HepG2 (cell line): Measurements from ENCODE around the gene EIF4G2. TPM values are rescaled to one million over a fixed set of nuclear protein-coding genes. Genes with fewer than 3 reads are reported as not detected.

Experiments
- ATF7-NPFF ChIP-seq: sonication (generic); formaldehyde crosslinking; IDR thresholded peaks from 2 replicates; pipeline ENCODE4 v1.8.1; 2023; ENCODE audit warnings: mild to moderate bottlenecking, low read depth, missing genetic modification reagents, moderate library complexity
- CAMTA2 ChIP-seq: sonication (generic); formaldehyde crosslinking; IDR thresholded peaks from 2 replicates; pipeline ENCODE4 v1.4.0; 2020; ENCODE audit warnings: mild to moderate bottlenecking, missing genetic modification reagents, borderline replicate concordance
- CHD2 ChIP-seq: IDR thresholded peaks from 2 replicates; pipeline ENCODE4 v1.6.1; 2011; ENCODE audit warnings: low read depth, low read length, improper control_type of control experiment
- KDM5A ChIP-seq: fragments of 200-600 bp; sonication (generic); IDR thresholded peaks from 2 replicates; pipeline ENCODE4 v1.7.0; 2018; ENCODE audit warnings: antibody characterized with exemption, mild to moderate bottlenecking, low read length, borderline replicate concordance
- MEF2D ChIP-seq: sonication (generic); formaldehyde crosslinking; IDR thresholded peaks from 2 replicates; pipeline ENCODE4 v1.5.1; 2020; ENCODE audit warnings: mild to moderate bottlenecking, missing genetic modification reagents
- MTF2 ChIP-seq: sonication (generic); formaldehyde crosslinking; IDR thresholded peaks from 2 replicates; pipeline ENCODE4 v1.5.0; 2020; ENCODE audit warnings: missing genetic modification reagents, borderline replicate concordance
- NBN ChIP-seq: fragments of 450-650 bp; conservative IDR thresholded peaks from 2 replicates; pipeline ENCODE4 v1.6.1; 2017
- RXRA ChIP-seq: sonication (generic); formaldehyde crosslinking; IDR thresholded peaks from 2 replicates; pipeline ENCODE4 v1.5.1; 2020; ENCODE audit warnings: missing genetic modification reagents
- TBL1XR1 ChIP-seq: fragments of 150-350 bp; IDR thresholded peaks from 2 replicates; pipeline ENCODE4 v1.6.1; 2014; ENCODE audit warnings: borderline replicate concordance, low read length; ENCODE audit not compliant: partially characterized antibody
- TOE1 ChIP-seq: sonication (generic); formaldehyde crosslinking; IDR thresholded peaks from 2 replicates; pipeline ENCODE4 v1.4.0; 2020; ENCODE audit warnings: mild to moderate bottlenecking, missing genetic modification reagents
- YY1 ChIP-seq: IDR thresholded peaks from 2 replicates; pipeline ENCODE4 v1.6.1; 2011; ENCODE audit warnings: low read length, low read depth, moderate library complexity, mild to moderate bottlenecking; ENCODE audit not compliant: insufficient read depth, insufficient replicate concordance
- ZBTB1 ChIP-seq: sonication (generic); formaldehyde crosslinking; IDR thresholded peaks from 2 replicates; pipeline ENCODE4 v1.4.0; 2020; ENCODE audit warnings: missing genetic modification reagents, borderline replicate concordance
- ZNF274 ChIP-seq: sonication (generic); formaldehyde crosslinking; IDR thresholded peaks from 2 replicates; pipeline ENCODE4 v1.5.1; 2020; ENCODE audit warnings: mild to moderate bottlenecking, missing genetic modification reagents
- ZNF44 ChIP-seq: sonication (generic); formaldehyde crosslinking; IDR thresholded peaks from 2 replicates; pipeline ENCODE4 v1.5.1; 2020; ENCODE audit warnings: mild to moderate bottlenecking, missing genetic modification reagents
- ZNF558 ChIP-seq: sonication (generic); formaldehyde crosslinking; IDR thresholded peaks from 2 replicates; pipeline ENCODE4 v1.9.0; 2022; ENCODE audit warnings: mild to moderate bottlenecking, missing genetic modification reagents, borderline replicate concordance
- ZNF75D ChIP-seq: sonication (generic); formaldehyde crosslinking; IDR thresholded peaks from 2 replicates; pipeline ENCODE4 v1.8.1; 2023; ENCODE audit warnings: missing genetic modification reagents, mild to moderate bottlenecking, borderline replicate concordance
- ZNF790 ChIP-seq: sonication (generic); formaldehyde crosslinking; IDR thresholded peaks from 2 replicates; pipeline ENCODE4 v1.8.0; 2022; ENCODE audit warnings: missing genetic modification reagents, mild to moderate bottlenecking, borderline replicate concordance
- ZSCAN30 ChIP-seq: sonication (generic); formaldehyde crosslinking; IDR thresholded peaks from 2 replicates; pipeline ENCODE4 v1.5.0; 2020; ENCODE audit warnings: mild to moderate bottlenecking, missing genetic modification reagents
- polyA plus RNA-seq, 8 experiments: library from polyadenylated mRNA; depleted of rRNA in 3 of 8; stranded (reverse) in 7 of 8; unstranded in 1 of 8; fragments of >200 nt; fragmentation: Illumina TruSeq in 4 of 8; extraction: Trizol in 4 of 8; gene quantifications; 2 replicates each; pipeline versions ENCODE4 v1.2.1 to v1.2.3, GENCODE V29; 2011 to 2016; ENCODE audit warnings: low read depth in 4 of 8, missing spikeins in 1 of 8, mixed read lengths in 1 of 8; ENCODE audit not compliant: insufficient read depth in 1 of 8
- total RNA-seq, 5 experiments: library from RNA; depleted of rRNA; stranded (reverse); fragments of >200 nt; fragmentation: Illumina TruSeq; extraction: Trizol; gene quantifications; 2 replicates each; pipeline ENCODE4 v1.2.3, GENCODE V29; 2016; ENCODE audit warnings: low read depth in 1 of 5
- TF ChIP-seq, protein P1 (sequence below): sonication (generic); formaldehyde crosslinking; IDR thresholded peaks from 2 replicates; pipeline ENCODE4 v1.5.0; 2020; ENCODE audit warnings: mild to moderate bottlenecking, missing genetic modification reagents, moderate library complexity
- TF ChIP-seq, protein P2 (sequence below): sonication (generic); formaldehyde crosslinking; IDR thresholded peaks from 2 replicates; pipeline ENCODE4 v1.4.0; 2020; ENCODE audit warnings: missing genetic modification reagents
- TF ChIP-seq, protein P3 (sequence below): sonication (generic); formaldehyde crosslinking; IDR thresholded peaks from 2 replicates; pipeline ENCODE4 v1.4.0; 2020; ENCODE audit warnings: missing genetic modification reagents, borderline replicate concordance

EIF4G2 gene
- total and polyA plus RNA-seq, 2 of the 13 experiments (the other 11 are each of a cell fraction or from before 2014, with no cell fraction given) = 362 to 546 TPM

- TF ChIP-seq RXRA (CRISPR knock-in tag) (peak; percentile 58), NBN (no peak), MTF2 (CRISPR knock-in tag) (peak; percentile 59; the same call in 1 of the 2 replicates), ZNF75D (CRISPR knock-in tag) (no peak), MEF2D (CRISPR knock-in tag) (no peak), CAMTA2 (CRISPR knock-in tag) (no peak), TBL1XR1 (no peak), ZNF274 (CRISPR knock-in tag) (no peak), YY1 (no peak), ZNF558 (CRISPR knock-in tag) (no peak), CHD2 (no peak), KDM5A (no peak), ATF7-NPFF (CRISPR knock-in tag) (no peak), ZNF790 (CRISPR knock-in tag) (no peak), ZSCAN30 (no peak), TOE1 (CRISPR knock-in tag) (no peak), ZBTB1 (CRISPR knock-in tag) (no peak), ZNF44 (CRISPR knock-in tag) (no peak)
- TF ChIP-seq, protein P1, sequence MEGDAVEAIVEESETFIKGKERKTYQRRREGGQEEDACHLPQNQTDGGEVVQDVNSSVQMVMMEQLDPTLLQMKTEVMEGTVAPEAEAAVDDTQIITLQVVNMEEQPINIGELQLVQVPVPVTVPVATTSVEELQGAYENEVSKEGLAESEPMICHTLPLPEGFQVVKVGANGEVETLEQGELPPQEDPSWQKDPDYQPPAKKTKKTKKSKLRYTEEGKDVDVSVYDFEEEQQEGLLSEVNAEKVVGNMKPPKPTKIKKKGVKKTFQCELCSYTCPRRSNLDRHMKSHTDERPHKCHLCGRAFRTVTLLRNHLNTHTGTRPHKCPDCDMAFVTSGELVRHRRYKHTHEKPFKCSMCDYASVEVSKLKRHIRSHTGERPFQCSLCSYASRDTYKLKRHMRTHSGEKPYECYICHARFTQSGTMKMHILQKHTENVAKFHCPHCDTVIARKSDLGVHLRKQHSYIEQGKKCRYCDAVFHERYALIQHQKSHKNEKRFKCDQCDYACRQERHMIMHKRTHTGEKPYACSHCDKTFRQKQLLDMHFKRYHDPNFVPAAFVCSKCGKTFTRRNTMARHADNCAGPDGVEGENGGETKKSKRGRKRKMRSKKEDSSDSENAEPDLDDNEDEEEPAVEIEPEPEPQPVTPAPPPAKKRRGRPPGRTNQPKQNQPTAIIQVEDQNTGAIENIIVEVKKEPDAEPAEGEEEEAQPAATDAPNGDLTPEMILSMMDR (CRISPR knock-in tag) = peak; percentile 100
- TF ChIP-seq, protein P2, sequence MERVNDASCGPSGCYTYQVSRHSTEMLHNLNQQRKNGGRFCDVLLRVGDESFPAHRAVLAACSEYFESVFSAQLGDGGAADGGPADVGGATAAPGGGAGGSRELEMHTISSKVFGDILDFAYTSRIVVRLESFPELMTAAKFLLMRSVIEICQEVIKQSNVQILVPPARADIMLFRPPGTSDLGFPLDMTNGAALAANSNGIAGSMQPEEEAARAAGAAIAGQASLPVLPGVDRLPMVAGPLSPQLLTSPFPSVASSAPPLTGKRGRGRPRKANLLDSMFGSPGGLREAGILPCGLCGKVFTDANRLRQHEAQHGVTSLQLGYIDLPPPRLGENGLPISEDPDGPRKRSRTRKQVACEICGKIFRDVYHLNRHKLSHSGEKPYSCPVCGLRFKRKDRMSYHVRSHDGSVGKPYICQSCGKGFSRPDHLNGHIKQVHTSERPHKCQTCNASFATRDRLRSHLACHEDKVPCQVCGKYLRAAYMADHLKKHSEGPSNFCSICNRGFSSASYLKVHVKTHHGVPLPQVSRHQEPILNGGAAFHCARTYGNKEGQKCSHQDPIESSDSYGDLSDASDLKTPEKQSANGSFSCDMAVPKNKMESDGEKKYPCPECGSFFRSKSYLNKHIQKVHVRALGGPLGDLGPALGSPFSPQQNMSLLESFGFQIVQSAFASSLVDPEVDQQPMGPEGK = peak; percentile 78
- TF ChIP-seq, protein P3, sequence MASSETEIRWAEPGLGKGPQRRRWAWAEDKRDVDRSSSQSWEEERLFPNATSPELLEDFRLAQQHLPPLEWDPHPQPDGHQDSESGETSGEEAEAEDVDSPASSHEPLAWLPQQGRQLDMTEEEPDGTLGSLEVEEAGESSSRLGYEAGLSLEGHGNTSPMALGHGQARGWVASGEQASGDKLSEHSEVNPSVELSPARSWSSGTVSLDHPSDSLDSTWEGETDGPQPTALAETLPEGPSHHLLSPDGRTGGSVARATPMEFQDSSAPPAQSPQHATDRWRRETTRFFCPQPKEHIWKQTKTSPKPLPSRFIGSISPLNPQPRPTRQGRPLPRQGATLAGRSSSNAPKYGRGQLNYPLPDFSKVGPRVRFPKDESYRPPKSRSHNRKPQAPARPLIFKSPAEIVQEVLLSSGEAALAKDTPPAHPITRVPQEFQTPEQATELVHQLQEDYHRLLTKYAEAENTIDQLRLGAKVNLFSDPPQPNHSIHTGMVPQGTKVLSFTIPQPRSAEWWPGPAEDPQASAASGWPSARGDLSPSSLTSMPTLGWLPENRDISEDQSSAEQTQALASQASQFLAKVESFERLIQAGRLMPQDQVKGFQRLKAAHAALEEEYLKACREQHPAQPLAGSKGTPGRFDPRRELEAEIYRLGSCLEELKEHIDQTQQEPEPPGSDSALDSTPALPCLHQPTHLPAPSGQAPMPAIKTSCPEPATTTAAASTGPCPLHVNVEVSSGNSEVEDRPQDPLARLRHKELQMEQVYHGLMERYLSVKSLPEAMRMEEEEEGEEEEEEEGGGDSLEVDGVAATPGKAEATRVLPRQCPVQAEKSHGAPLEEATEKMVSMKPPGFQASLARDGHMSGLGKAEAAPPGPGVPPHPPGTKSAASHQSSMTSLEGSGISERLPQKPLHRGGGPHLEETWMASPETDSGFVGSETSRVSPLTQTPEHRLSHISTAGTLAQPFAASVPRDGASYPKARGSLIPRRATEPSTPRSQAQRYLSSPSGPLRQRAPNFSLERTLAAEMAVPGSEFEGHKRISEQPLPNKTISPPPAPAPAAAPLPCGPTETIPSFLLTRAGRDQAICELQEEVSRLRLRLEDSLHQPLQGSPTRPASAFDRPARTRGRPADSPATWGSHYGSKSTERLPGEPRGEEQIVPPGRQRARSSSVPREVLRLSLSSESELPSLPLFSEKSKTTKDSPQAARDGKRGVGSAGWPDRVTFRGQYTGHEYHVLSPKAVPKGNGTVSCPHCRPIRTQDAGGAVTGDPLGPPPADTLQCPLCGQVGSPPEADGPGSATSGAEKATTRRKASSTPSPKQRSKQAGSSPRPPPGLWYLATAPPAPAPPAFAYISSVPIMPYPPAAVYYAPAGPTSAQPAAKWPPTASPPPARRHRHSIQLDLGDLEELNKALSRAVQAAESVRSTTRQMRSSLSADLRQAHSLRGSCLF = no peak
These were observed 16.2 kb downstream of the EIF4G2 start (continued) for GRCh38 chr11:10792385-10793068.
